ENCODE data around the gene EPHA6.

EPHA6 gene

DNA sequence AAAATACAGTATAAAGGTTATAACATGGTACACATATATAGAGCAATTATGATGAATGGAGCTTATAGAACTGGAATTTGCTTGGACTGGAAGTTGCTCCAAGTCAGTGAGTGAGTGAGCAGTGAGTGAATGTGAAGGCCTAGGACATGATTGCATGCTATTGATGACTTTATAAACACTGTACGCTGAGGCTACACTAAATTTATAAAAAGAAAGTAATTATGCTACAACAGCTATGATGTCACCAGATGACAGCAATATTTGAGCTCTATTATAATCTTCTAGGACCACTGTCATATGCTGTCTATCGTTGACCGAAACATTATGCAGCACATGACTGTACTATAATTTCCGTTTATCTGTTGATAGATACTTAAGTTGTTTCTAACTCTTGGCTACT is 463.3 kb downstream of the EPHA6 start:
- no peak overlapping the region for H3K27ac ChIP-seq (ENCODE audit: low read depth, low read length)
- no peaks in the 10 kb centered on the region for H3K27me3 ChIP-seq (ENCODE audit: insufficient read depth, low read length)
- no peaks in the 10 kb centered on the region for H3K9me3 ChIP-seq (ENCODE audit: insufficient read depth, low read depth, low read length)
- no peak overlapping the region for H3K9ac ChIP-seq (ENCODE audit: low read depth, low read length)
- WGBS, result 90% methylated on average over 4 of the region's 4 CpGs
- H3K36me3 ChIP-seq (ENCODE audit: insufficient read depth, low read length), result no peaks in the 10 kb centered on the region
- peaks cover 6% of the 10 kb centered on the region for H3K4me1 ChIP-seq (ENCODE audit: insufficient read depth, low read length)
- no peak overlapping the region for H3K4me3 ChIP-seq (ENCODE audit: low read length)

DNA sequence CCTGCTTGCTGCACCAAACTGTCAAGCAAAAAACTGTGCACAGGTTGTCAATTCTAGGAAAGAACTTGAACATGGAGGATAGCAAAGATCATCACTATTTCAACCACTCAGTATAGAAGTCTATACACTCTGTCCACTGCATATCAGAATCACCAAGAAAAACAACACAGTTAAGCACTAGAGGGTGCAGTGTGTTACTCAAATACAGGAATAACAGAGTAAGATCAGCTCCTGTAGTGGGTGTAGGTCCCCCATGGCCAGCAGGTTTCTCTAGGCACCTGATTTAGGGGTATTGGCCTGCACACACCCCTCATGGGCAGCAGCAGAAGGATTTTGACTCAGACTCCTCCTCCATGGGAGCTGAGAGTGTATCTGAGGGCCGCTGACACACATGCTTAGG is 464.1 kb downstream of the EPHA6 start:
- Histone ChIP-seq H3K27ac (ENCODE audit: low read depth, low read length) (no peak overlapping the region), H3K4me1 (ENCODE audit: insufficient read depth, low read length) (peaks cover 6% of the 10 kb centered on the region), H3K27me3 (ENCODE audit: insufficient read depth, low read length) (no peaks in the 10 kb centered on the region), H3K9me3 (ENCODE audit: insufficient read depth, low read depth, low read length) (no peaks in the 10 kb centered on the region), H3K9ac (ENCODE audit: low read depth, low read length) (no peak overlapping the region), H3K36me3 (ENCODE audit: insufficient read depth, low read length) (no peaks in the 10 kb centered on the region), H3K4me3 (ENCODE audit: low read length) (no peak overlapping the region)
- WGBS, result 100% methylated on average over 1 of the region's 1 CpG

GRCh38 chr3:97291901-97292300 is 477.5 kb downstream of the EPHA6 start:
- H3K4me1 ChIP-seq (ENCODE audit: insufficient read depth, low read length), result no peaks in the 10 kb centered on the region

GRCh38 chr3:97293596-97294131 is 479.3 kb downstream of the EPHA6 start:
- Histone ChIP-seq H3K27ac (ENCODE audit: low read depth, low read length) (no peak overlapping the region), H3K4me1 (ENCODE audit: insufficient read depth, low read length) (no peaks in the 10 kb centered on the region), H3K9me3 (ENCODE audit: insufficient read depth, low read depth, low read length) (peaks cover 6% of the 10 kb centered on the region; the same call in 1 of the 2 replicates), H3K36me3 (ENCODE audit: insufficient read depth, low read length) (no peaks in the 10 kb centered on the region), H3K4me3 (ENCODE audit: low read length) (no peak overlapping the region), H3K27me3 (ENCODE audit: insufficient read depth, low read length) (no peaks in the 10 kb centered on the region), H3K9ac (ENCODE audit: low read depth, low read length) (no peak overlapping the region)
- 92% methylated on average over 5 of the region's 5 CpGs for WGBS

More at GRCh38 chr3:97291901-97292300, 477.5 kb downstream of the EPHA6 start:
- H3K9ac ChIP-seq (ENCODE audit: low read depth, low read length), result no peak overlapping the region
- no peak overlapping the region for H3K4me3 ChIP-seq (ENCODE audit: low read length)
- no peaks in the 10 kb centered on the region for H3K27me3 ChIP-seq (ENCODE audit: insufficient read depth, low read length)
- H3K9me3 ChIP-seq (ENCODE audit: insufficient read depth, low read depth, low read length), result peaks cover 6% of the 10 kb centered on the region; the same call in 1 of the 2 replicates
- no peaks in the 10 kb centered on the region for H3K36me3 ChIP-seq (ENCODE audit: insufficient read depth, low read length)
- 95% methylated on average over 13 of the region's 13 CpGs for WGBS
- no peak overlapping the region for H3K27ac ChIP-seq (ENCODE audit: low read depth, low read length)

GRCh38 chr3:97297032-97297431 is 482.6 kb downstream of the EPHA6 start:
- Histone ChIP-seq H3K4me3 (ENCODE audit: low read length) (no peak overlapping the region), H3K27me3 (ENCODE audit: insufficient read depth, low read length) (no peaks in the 10 kb centered on the region), H3K36me3 (ENCODE audit: insufficient read depth, low read length) (no peaks in the 10 kb centered on the region), H3K9me3 (ENCODE audit: insufficient read depth, low read depth, low read length) (peaks cover 6% of the 10 kb centered on the region; the same call in 1 of the 2 replicates), H3K27ac (ENCODE audit: low read depth, low read length) (no peak overlapping the region), H3K9ac (ENCODE audit: low read depth, low read length) (no peak overlapping the region), H3K4me1 (ENCODE audit: insufficient read depth, low read length) (no peaks in the 10 kb centered on the region)
- 97% methylated on average over 1 of the region's 1 CpG for WGBS

DNA sequence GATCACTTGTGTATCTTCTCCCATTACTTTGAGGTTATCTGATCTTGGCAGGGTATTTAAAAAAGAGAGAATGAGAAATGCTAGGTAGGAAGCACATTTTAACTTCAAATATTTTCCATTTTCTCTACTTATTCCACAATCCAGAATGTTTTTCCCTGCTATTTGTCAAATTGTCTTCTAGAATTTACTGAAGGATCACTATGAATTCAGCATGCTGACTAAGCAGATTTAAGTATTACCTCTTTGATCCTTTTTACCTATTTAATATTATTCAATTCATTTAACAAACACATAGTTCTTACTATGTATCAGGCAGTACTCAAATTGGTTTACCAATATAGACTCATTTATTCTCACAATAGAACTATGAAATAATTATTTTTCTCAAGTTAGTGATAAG is 486.7 kb downstream of the EPHA6 start:
- Histone ChIP-seq H3K36me3 (ENCODE audit: insufficient read depth, low read length) (no peaks in the 10 kb centered on the region), H3K9ac (ENCODE audit: low read depth, low read length) (no peak overlapping the region), H3K9me3 (ENCODE audit: insufficient read depth, low read depth, low read length) (no peaks in the 10 kb centered on the region), H3K27me3 (ENCODE audit: insufficient read depth, low read length) (no peaks in the 10 kb centered on the region), H3K27ac (ENCODE audit: low read depth, low read length) (no peak overlapping the region), H3K4me1 (ENCODE audit: insufficient read depth, low read length) (no peaks in the 10 kb centered on the region), H3K4me3 (ENCODE audit: low read length) (no peak overlapping the region)

DNA sequence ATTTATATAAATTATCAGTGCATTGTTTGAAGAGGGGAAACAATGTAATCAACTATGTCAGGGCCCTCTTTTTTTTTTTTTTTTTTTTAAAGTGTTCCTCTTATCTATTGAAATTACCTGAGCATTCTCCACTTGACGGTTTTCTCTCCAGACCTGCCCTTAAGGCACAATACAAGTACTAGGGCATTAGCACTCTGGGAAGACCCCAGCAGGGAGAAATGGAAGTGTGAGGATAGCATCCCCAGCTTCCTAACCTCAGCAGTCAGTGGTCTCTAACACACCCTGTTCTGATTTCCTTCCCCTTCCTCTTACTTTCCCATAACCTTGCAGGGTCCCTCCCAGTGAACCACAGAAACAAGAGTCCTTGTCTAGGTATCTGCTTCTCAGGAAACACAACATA is 491.8 kb downstream of the EPHA6 start:
- Histone ChIP-seq H3K9ac (ENCODE audit: low read depth, low read length) (no peak overlapping the region), H3K9me3 (ENCODE audit: insufficient read depth, low read depth, low read length) (no peaks in the 10 kb centered on the region), H3K4me1 (ENCODE audit: insufficient read depth, low read length) (no peaks in the 10 kb centered on the region), H3K36me3 (ENCODE audit: insufficient read depth, low read length) (no peaks in the 10 kb centered on the region), H3K4me3 (ENCODE audit: low read length) (no peak overlapping the region), H3K27ac (ENCODE audit: low read depth, low read length) (no peak overlapping the region), H3K27me3 (ENCODE audit: insufficient read depth, low read length) (0 out of 2 replicates have a peak, but pooled peaks cover 2% of the 10 kb centered on the region)
- WGBS, result 33% methylated on average over 1 of the region's 1 CpG

DNA sequence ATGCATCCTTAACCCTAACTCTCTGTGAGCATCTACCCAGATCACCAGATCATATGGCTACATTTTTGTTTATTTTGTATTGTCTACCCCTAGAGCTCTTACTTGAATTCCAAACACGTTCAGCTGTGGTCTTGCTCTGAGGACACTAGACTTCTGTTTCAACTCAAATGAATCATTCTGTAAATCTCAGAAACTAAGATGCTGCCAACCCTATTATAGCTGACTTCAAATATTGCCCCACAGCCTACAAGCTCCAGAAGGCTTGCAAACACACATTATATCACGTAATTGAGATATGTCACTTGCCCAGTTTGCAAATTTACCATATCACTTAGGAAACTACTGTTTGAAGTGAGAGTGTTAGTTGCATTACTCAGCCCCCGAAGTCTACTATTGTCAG is 524.0 kb downstream of the EPHA6 start:
- Histone ChIP-seq H3K36me3 (ENCODE audit: insufficient read depth, low read length) (no peaks in the 10 kb centered on the region), H3K4me1 (ENCODE audit: insufficient read depth, low read length) (no peaks in the 10 kb centered on the region), H3K27ac (ENCODE audit: low read depth, low read length) (no peak overlapping the region), H3K27me3 (ENCODE audit: insufficient read depth, low read length) (no peaks in the 10 kb centered on the region), H3K4me3 (ENCODE audit: low read length) (no peak overlapping the region), H3K9me3 (ENCODE audit: insufficient read depth, low read depth, low read length) (no peaks in the 10 kb centered on the region), H3K9ac (ENCODE audit: low read depth, low read length) (no peak overlapping the region)
- WGBS, result 93% methylated on average over 3 of the region's 3 CpGs

- Histone ChIP-seq H3K4me3 (ENCODE audit: low read length) (no peak overlapping the region), H3K27me3 (ENCODE audit: insufficient read depth, low read length) (no peaks in the 10 kb centered on the region), H3K4me1 (ENCODE audit: insufficient read depth, low read length) (no peaks in the 10 kb centered on the region), H3K9ac (ENCODE audit: low read depth, low read length) (no peak overlapping the region), H3K27ac (ENCODE audit: low read depth, low read length) (no peak overlapping the region), H3K9me3 (ENCODE audit: insufficient read depth, low read depth, low read length) (no peaks in the 10 kb centered on the region), H3K36me3 (ENCODE audit: insufficient read depth, low read length) (no peaks in the 10 kb centered on the region)
- WGBS, result 60% methylated on average over 2 of the region's 2 CpGs
These were observed 526.5 kb downstream of the EPHA6 start for GRCh38 chr3:97340940-97341339.

GRCh38 chr3:97347780-97348179 is 533.4 kb downstream of the EPHA6 start:
- no CpG with 5 or more reads among the region's 1 CpG for WGBS
- no peak overlapping the region for H3K27ac ChIP-seq (ENCODE audit: low read depth, low read length)
- no peaks in the 10 kb centered on the region for H3K4me1 ChIP-seq (ENCODE audit: insufficient read depth, low read length)
- H3K4me3 ChIP-seq (ENCODE audit: low read length), result no peak overlapping the region
- no peaks in the 10 kb centered on the region for H3K27me3 ChIP-seq (ENCODE audit: insufficient read depth, low read length)
- no peak overlapping the region for H3K9ac ChIP-seq (ENCODE audit: low read depth, low read length)
- H3K36me3 ChIP-seq (ENCODE audit: insufficient read depth, low read length), result no peaks in the 10 kb centered on the region
- H3K9me3 ChIP-seq (ENCODE audit: insufficient read depth, low read depth, low read length), result no peaks in the 10 kb centered on the region

GRCh38 chr3:97350971-97351370 is 536.6 kb downstream of the EPHA6 start:
- Histone ChIP-seq H3K4me3 (ENCODE audit: low read length) (no peak overlapping the region), H3K27me3 (ENCODE audit: insufficient read depth, low read length) (no peaks in the 10 kb centered on the region)
- 97% methylated on average over 3 of the region's 3 CpGs for WGBS

GRCh38 chr3:97353176-97353575 is 538.8 kb downstream of the EPHA6 start:
- Histone ChIP-seq H3K9me3 (ENCODE audit: insufficient read depth, low read depth, low read length) (no peaks in the 10 kb centered on the region), H3K4me1 (ENCODE audit: insufficient read depth, low read length) (no peaks in the 10 kb centered on the region), H3K9ac (ENCODE audit: low read depth, low read length) (no peak overlapping the region), H3K36me3 (ENCODE audit: insufficient read depth, low read length) (no peaks in the 10 kb centered on the region), H3K27ac (ENCODE audit: low read depth, low read length) (no peak overlapping the region), H3K27me3 (ENCODE audit: insufficient read depth, low read length) (no peaks in the 10 kb centered on the region), H3K4me3 (ENCODE audit: low read length) (no peak overlapping the region)
- WGBS, result 93% methylated on average over 2 of the region's 2 CpGs

More at GRCh38 chr3:97350971-97351370, 536.6 kb downstream of the EPHA6 start:
- no peaks in the 10 kb centered on the region for H3K9me3 ChIP-seq (ENCODE audit: insufficient read depth, low read depth, low read length)
- no peak overlapping the region for H3K27ac ChIP-seq (ENCODE audit: low read depth, low read length)
- H3K4me1 ChIP-seq (ENCODE audit: insufficient read depth, low read length), result no peaks in the 10 kb centered on the region
- H3K9ac ChIP-seq (ENCODE audit: low read depth, low read length), result no peak overlapping the region
- no peaks in the 10 kb centered on the region for H3K36me3 ChIP-seq (ENCODE audit: insufficient read depth, low read length)

Data from HUES64 (cell line).